Glomerular endothelial cell (primary cell): ENCODE results near the gene ITPK1. TPM values are rescaled to one million over a fixed set of nuclear protein-coding genes. Genes with fewer than 3 reads are reported as not detected.
"Not testable (repeated sequence)": the region's sequence is repeated elsewhere in the genome, so short reads cannot be mapped to it uniquely, and the experiment has no call there.

Source experiments
- DNase-seq: peaks from one replicate; pipeline ENCODE4 v3.0.0-alpha.2; 2011; ENCODE audit warnings: low read depth, low spot score; ENCODE audit errors: extremely low read depth
- total RNA-seq: library from RNA; depleted of rRNA; stranded (reverse); fragments of >200 nt; gene quantifications from 2 replicates; pipeline ENCODE4 v1.2.3, GENCODE V29; 2015

Gene ITPK1
- 23.3 and 36.3 TPM in 2 replicates for total RNA-seq

DNA sequence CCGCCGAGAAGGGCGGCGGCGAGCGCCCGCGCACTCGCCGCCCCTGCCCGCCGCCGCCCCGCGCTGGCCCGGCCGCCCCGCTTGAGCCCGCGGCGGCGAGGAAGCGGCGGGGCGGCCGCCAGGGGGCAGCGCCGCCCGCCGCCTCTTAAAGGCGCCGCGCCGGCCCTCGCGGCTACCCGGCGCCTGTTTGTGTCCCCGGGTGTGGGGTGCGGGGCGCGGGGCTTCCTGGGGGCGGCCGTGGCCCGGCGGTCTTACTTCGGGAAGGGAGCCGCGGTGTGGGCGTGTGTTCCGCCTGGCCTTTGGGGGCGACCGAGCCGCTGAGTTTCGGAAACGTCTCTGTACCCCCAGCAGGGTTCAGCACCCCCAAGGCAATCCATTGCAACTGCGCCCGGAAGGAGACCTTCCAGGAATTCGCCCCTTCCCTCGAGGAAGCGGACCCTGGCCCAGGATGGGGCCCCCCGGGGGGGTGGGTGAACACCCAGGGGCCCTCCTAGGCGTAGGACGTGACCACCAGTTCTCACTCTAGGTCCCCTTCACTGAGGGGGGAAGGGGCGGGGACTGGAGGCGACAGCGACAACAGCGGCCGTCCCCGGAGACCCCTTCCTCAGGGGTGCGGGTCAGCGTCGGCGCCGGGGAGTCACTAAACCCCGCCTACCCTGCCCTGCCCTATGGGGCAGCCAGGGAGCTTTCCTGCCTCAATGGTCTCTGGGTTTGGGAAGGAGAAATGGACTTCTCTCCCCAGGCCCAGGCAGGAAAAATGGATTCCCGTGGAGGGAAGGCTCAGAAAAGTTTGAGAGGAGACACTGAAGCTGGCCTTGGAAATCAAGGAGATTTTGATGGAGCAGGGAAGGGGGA is at the start of gene ITPK1:
ITPK1 (minus strand) TSS at position 105 of the 855 bp plus-strand sequence. CDS start 762 bp downstream, outside the sequence.
- DNase-seq, result no peak

DNA sequence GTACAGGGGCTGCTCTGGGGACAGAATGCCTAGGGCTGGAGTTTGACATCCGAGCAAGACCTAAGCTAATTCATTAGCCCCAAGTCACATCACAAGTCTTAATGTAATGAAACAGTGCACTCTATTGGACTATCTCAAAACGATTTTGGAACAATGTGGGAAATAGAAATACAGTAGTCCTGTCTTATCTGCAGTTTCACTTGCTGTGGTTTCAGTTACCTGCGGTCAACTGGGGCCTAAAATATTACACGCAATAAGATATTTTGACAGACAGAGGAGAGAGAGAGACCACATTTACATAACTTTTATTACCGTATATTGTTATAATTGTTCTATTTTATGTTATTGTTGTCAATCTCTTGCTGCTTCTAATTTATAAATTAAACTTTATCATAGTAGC is 47.8 kb upstream of the ITPK1 start:
- no peak for DNase-seq

DNA sequence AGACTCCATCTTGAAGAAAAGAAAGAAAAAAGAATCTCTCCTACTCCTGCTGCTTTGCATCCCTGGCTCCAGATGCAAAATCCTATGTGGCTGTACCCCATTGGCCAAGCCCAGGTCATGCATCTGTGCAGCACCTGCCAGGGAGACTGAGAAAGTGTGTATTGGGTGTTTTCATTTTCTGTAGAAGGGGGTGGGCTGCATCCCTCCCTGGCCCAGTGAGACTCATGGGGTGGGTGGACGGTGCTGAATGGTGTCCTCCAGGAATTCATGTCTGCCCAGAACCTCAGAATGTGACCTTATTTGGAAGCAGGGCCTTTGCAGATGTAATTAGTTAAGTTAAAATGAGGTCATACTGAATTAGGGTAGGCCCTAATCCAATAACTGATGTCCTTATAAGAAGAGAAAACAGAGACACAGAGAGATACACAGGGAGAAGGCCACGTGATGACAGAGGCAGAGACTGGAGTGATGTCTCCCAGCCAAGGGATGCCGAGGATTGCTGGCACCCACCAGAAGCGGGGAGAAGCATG is 45.8 kb upstream of the ITPK1 start:
- no peak for DNase-seq

DNA sequence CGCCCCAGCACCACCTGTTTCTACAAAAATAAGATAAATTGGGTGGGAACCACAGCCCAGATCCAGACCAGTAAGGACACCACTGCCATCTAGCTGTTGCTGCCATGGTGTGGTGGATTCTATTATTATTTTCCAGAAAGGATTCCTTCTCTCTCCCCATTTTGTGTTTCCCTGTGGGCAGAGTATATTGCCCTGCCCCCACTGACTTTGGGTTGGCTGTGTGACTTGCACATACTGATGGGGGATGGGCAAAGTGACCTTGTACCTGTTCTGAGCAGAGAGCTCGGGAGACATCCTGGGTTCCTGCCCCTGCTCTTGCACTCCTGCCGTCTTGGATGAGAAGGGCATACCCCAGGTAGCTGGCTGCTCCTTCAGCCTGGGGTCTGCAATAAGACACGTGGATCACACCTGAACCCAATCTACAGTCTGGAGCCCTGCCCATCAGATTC is 44.7 kb upstream of the ITPK1 start:
- DNase-seq, result no peak

DNA sequence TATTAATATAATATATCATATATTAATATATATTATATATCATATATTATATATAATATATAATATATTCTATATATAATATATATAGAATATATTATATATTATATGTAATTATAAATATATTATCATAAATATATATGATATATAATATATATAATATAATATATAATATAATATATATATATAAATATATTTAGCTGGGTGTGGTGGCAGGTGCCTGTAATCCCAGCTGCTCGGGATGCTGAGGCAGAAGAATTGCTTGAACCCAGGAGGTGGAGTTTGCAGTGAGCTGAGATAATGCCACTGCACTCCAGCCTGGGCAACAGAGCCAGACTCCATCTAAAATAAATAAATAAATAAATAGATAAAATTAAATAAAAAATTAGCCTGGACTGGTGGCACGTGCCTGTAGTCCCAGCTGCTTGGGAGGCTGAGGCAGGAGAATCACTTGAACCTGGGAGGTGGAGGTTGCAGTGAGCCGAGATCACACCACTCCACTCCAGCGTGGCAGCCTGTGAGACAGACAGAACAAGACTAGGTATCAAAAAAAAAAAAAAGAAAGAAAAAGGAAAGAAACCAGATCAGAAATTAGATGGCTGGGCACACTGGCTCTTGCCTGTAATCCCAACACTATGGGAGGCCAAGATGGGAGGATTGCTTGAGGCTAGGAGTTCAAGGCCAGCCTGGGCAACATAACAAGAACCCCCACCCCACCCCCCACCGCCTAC is 44.1 kb upstream of the ITPK1 start:
- DNase-seq, result not testable (repeated sequence)

DNA sequence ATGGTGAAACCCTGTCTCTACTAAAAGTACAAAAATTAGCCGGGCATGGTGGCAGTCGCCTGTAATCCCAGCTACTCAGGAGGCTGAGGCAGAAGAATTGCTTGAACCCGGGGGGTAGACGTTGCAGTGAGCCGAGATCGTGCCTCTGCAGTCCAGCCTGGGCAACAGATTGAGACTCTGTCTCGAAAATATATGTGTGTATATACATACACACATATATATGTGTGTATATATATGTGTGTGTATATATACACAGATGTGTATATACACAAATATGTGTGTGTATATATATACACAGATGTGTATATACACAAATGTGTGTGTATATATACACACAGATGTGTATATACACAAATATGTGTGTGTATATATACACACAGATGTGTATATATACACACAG is 42.6 kb upstream of the ITPK1 start:
- not testable (repeated sequence) for DNase-seq

DNA sequence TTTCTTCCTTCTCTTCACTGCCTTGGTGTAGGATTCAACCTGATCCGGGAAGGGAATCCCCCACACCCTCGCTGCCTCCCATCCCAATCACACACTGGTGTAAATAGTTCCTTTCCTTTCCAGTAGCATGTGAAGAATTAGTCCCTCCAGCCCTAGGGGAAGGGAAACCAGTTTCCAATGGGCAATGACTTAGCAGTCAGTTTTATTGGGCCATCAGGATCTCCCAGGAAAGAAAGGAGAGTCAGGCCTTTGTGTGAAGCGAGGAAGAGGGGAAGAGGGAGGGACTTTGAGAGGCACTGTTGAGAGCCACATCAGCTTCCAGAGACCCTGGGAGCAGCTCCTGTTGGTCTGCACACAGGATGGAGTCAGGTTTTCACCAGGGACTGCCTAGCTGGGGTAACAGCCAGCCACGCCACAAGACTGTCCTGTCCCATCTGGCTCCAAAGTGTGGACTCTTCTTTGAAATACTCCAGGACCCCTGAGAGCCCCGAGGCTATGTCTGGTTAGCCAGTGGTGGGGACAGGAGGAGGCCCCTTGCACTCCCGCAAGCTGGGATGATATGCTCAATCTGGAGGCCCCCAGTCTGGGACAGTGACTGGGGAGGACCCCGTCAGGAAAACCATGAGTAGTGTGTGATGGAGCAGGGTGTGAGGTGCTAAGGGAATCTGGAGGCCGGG is 41.1 kb upstream of the ITPK1 start:
- no peak for DNase-seq

DNA sequence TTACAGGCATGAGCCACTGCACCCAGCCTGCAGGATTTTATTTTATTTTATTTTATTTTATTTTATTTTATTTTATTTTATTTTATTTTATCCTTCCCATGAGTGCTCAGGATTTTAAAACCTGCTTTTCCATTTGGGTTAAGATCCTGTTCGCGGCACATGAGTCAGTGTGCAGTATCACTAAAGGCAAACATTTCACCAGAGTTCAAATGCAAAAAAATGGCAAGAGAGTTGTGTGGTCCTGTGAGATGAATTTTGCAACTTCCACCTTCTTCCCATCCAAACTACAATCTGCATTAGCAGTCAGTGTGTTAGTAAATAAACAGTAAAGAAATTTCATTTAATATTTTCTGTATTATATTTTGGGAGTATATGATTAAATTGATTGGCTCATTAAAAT is 39.9 kb upstream of the ITPK1 start:
- DNase-seq, result no peak

DNA sequence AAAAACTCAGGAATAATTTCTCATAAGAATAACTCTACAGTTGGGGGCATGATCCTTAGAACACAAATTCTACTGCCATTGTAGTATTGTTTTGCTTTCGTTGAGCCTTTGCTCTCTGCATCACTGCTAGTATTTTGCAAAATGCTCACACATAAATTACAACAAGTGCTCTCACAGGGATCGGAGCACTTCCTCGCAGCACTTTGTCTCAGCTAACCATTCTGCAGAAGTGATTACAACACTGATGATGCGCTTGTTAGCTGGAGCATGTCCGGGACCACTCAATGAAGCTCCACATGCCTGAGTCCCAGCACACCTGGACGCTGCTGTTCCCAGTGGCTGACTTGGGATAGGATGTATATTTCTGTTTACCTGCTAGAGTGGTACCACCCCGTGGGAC is 37.4 kb upstream of the ITPK1 start:
- no peak for DNase-seq

DNA sequence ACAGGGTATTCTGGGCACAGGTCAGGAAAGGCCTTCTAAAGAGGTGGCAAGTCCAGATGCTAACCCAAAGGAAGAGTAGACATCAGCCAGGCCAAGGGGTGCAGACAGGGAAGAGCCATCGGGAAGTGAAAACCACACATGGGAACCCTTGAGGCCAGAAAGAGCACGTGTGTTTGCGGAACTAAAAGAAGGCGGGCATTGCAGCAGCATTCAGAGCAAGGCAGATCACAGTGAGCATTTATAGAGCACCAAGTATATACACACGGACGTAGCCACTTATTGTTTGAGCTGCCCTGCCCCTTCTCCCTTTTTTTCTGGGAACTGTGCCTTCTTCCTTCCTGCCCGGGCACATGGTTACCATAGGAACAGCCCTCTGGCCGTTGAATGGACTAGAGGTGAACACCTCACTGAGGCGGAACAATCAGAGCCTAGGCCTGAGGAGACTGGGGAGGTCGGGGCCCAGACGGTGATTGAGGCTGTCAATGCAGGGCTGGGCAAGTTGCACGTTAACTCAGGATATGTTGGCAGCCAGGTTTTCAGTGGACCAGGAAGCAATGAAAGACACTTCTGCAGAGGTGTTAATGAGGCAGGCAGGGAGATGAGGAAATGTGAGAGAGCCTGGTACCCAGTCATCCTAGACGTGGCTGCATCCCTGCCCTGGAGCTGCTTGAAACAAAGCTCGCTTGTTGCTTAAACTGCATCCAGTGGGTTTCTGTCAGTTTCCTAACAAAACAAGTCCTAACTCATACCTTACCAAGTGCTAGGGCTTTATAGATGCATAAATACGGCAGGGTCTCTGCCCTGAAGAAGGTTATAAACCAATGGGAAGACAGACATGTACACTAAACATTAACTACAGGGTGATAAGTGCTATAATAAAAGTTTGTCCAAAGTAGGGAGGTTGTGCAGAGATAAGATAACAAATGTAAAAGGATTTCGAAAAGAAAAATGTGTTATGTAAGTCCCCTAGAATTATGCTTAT is 34.8 kb upstream of the ITPK1 start:
- no peak for DNase-seq

DNA sequence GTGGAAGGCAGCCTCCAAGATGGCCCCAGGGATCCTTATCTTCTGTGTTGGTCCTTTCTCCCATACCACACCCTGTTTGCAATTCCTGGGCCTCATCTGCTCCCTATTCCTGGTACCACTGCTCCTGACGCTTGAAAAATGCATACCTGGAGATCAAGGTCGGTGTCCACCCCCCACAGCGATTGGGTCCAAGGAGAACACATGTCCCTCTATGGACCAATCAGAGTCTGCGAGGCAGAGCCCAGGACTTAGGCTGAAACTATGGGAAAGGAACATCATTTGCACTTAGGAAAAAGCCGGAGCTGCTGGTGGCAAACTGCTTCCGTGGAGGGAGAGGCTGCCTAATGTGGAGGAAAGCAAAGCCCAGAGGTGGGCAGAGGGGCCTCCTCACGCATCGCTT is 33.3 kb upstream of the ITPK1 start:
- no peak for DNase-seq

DNA sequence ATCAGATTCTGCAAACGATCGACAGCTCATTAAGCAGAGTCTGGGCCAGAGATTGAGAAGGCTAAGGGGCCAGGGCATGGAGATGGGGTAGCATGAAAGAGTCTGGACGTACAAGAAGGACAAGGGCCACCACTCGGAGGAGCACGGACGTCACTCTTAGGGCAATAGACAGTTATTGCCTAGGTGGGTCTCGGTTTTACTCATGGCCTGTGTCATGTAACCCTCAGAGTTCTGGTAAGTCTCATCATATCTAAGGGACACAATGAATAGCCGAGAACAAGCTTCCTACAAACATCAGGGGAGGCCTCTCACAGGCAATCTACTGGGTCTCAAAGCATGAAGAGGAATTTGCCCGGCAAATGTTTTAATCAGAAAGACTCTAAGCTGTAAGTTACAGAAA is 30.4 kb upstream of the ITPK1 start:
- DNase-seq, result no peak

DNA sequence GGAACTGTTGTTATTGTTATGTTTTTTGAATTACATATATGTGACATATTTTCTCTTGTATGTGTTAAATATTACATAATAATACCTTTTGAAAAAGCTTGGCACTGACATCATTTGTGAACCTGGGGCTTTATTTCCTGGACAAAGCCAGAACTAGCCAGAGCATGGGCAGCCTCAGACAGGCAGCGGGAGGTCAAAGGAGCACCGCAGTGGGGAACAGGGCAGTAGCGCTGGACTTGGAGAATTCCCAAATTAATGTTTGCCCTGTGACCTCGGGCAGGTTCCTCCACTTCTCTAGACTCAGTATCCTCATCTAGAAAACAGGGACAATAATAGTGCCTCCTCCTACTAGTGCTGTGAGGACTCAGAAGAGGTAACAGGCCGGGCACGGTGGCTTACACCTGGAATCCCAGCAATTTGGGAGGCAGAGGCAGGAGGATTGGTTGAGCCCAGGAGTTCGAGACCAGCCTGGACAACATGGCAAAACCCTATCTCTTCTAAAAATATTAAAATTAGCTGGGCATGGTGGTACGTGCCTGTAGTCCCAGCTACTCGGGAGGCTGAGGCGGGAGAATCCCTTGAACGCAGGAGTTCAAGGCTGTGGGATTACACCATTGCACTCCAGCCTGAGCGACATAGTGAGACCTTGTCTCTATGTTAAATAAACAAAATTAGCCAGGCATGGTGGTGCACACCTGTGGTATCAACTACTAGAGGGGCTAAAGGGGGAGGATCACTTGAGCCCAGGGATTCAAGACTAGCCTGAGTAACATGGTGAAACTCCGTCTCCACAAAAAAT is 27.3 kb upstream of the ITPK1 start:
- no peak for DNase-seq

DNA sequence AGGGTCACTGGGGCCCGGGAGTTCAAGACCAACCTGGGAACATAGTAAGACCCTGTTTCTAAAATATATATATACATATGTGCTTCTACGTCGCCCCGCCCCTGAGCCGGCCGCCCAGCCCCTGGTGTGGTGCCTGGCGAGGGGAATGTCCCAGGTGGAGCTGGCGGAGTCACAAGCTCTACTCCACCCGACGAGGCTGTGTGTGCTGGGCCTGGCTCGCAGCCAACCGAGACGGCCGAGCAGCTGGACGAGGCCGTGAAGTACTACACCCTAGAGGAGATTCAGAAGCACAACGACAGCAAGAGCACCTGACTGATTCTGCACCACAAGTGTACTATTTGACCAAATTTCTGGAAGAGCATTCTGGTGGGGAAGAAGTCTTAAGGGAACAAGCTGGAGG is 22.1 kb upstream of the ITPK1 start:
- no peak for DNase-seq

DNA sequence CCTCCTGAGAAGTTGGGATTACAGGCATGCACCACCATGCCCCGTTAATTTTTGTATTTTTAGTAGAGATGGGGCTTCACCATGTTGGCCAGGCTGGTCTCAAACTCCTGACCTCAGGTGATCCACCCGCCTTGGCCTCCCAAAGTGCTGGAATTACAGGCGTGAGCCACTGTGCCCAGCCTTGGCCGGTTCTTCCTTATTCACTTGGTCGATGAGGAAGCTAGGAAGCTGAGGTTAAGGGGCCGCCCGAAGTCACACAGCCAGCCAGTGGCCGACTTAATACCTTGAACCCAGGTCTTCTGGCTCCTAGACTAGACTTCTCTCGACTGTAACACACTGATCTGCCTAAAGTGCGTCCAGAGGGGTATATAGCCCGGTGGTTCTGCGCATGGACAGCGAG is 20.8 kb upstream of the ITPK1 start:
- not testable (repeated sequence) for DNase-seq

DNA sequence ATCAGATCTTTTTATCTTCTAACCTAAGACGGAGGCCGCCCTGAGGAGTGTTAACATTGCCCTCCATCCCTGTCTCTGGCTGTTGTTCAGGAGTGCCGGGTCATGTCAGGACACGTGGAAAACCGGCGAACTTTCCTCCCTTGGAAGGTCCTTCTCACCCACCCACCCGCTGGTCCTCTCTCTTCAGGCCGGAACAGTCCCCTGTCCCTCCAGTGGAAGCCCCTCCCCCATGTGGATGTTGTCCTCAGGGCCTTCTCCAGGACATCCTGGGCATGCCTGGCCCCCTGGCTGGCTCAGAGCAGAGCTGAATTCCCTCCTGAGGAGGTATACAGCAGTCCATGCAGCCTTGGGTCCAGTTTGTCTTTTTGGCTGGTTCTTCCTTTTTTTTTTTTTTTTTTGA is 20.3 kb upstream of the ITPK1 start:
- DNase-seq, result no peak

DNA sequence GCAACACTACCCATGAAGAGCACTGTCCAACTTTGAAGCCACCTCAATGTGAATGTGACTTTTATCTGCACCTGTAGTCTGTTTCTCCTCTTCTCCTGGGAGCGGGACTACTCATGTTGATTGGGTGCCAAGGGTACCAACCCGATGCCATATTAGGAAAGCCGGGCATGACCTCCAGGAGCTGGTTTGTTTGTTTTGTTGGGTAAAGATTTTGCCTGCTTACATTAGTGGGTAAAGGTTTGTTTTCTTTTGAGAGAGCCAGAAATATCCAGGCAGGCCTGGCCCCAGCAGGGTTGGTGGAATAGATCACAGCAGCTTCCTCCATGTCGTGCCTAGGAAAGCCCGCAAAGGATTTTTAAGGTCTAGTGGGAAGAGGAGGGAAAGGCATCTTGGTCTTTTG is 19.7 kb upstream of the ITPK1 start:
- DNase-seq, result no peak

DNA sequence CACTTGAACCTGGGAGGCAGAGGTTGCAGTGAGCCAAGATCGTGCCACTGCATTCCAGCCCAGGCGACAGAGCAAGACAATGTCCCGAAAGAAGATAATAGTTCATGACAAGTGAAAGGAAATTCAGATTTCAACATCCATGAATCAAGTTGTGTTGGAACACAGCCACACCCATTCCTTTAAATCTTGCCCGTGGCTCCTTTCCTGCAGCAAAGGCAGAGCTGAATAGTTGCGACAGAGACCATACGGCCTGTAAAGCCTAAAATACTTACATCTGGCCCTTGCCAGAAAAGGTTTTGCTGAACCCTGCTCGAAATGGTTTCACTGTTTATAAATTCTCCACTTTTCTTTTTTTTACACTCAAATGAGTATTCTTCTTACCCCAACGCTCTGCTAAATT is 17.7 kb upstream of the ITPK1 start:
- DNase-seq, result no peak

DNA sequence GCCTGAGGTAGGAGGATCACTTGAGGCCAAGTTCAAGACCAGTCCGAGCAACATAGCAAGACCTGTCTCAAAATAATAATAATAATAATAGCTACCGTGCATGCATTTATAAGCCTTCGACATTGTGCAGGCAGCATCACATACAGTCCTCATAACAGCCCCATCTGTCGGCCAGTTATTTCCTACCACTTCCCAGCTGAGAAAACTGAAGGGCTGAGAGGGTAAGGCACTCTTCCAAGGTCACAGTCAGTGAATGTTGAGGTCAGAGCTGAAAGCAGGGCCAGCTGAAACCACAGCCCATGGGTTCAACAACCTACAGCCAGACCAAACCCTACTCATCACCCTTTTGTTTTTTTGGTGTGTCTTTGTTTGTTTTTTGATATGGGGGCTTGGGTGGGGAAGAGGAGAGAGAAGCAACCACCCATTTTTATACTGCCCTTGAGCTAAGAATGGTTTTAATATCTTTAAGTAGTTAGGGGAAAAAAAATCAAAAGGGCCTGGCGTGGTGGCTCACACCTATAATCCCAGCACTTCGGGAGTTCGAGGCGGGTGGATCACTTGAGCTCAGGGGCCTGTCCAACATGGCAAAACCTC is 16.8 kb upstream of the ITPK1 start:
- no peak for DNase-seq
